ENCODE data around the gene KCNQ1.
A peak's percentile ranks its signal among the peaks of the same experiment; 100 is the strongest.

KCNQ1 gene

GRCh38 chr11:2417856-2418692 lies 26.7 kb upstream of the KCNQ1 start:
- H3K4me1 ChIP-seq (ENCODE audit: control insufficient read depth, insufficient read depth, low read length, poor library complexity, severe bottlenecking) = peaks cover 9% of the 10 kb centered on the region
- H3K4me3 ChIP-seq (ENCODE audit: insufficient read depth, low read depth, low read length, poor library complexity, severe bottlenecking) = no peak overlapping the region
- no peaks in the 10 kb centered on the region for H3K9me3 ChIP-seq (ENCODE audit: control insufficient read depth, low read length)
- DNase-seq = no peak
- H3K27me3 ChIP-seq (replicated peaks; ENCODE audit: control insufficient read depth, insufficient read depth, low read length, poor library complexity, severe bottlenecking) = no peaks in the 10 kb centered on the region
- no peaks in the 10 kb centered on the region for H3K36me3 ChIP-seq (ENCODE audit: control insufficient read depth, insufficient read depth, low read length)
- no peak overlapping the region for H3K27ac ChIP-seq (ENCODE audit: insufficient read depth, low read length, poor library complexity, severe bottlenecking)

DNA sequence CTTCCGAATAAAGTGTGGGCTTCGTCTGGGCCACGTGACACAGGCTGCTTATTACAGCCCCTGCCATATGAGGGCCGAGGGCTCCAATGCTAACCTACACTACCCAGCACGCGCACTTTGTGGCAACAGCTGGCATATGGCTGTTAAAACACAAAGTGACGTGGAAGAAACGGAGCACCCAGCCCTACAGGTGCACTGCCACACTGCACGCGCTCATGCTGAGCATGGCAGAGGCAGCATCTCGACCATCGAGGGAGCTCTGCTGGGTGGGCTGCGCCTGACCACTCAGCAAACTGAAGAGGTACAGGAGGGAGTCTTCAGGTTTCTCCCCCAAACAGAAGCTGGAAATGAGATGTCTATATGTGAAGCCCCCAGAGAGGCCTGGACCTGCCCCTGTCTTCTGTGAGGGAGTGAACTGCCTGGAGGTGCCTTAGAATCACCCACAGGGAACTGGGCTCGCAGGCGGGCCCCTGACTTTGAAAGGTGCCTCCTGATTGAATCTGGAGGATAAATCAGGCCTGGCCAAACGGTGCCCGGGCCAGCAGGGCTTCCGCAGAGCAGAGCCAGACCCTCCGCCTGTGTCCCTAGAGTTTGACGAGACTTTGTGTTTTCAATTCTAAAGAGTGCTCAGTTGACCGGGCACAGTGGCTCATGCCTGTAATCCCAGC lies 26.0 kb upstream of the KCNQ1 start:
- Histone ChIP-seq H3K27ac (ENCODE audit: insufficient read depth, low read length, poor library complexity, severe bottlenecking) (no peak overlapping the region), H3K27me3 (replicated peaks; ENCODE audit: control insufficient read depth, insufficient read depth, low read length, poor library complexity, severe bottlenecking) (no peaks in the 10 kb centered on the region), H3K4me1 (ENCODE audit: control insufficient read depth, insufficient read depth, low read length, poor library complexity, severe bottlenecking) (peaks cover 9% of the 10 kb centered on the region), H3K9me3 (ENCODE audit: control insufficient read depth, low read length) (no peaks in the 10 kb centered on the region), H3K36me3 (ENCODE audit: control insufficient read depth, insufficient read depth, low read length) (no peaks in the 10 kb centered on the region), H3K4me3 (ENCODE audit: insufficient read depth, low read depth, low read length, poor library complexity, severe bottlenecking) (no peak overlapping the region)
- DNase-seq = no peak

DNA sequence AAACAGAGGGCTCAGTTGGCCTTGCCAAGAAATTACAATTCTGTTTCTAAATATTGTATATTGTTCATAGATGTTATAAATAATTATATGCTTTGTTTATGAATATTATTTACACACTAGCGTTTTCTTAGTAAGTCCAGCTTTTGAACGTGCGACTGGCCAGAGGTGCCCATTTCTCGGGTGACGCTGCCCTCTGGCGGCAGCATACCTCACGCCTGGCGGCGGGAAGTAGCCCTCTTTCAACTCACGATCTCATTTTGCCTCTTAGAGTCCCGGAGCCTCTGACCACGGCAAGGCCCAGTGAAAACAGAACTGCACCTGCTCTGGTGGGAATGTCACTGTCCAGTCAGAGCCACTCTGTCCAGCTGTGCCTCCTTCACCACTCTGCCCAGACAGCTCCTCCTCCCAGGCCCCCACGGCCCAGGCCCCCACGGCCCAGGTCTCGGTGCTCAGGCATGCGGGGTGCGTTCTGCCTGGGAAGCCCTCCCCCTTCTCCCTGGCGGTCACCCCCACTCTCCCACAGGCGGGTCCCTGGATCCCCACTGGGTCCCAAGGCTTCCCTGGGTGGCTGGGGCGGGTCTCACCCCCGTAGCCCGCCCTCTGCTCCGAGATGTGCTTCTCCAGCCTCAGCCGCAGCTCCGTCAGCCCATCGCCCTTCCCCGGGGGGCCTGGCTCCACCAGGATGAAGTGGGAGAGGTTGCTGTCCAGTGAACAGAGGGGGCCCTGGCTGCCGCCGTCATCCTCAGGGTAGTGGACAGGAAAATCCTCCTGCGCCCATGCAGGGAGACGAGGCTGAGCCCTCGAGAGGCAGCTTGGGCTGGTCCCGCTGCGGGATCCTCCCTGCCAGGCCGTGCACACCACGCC lies 24.9 kb upstream of the KCNQ1 start:
- no peaks in the 10 kb centered on the region for H3K27me3 ChIP-seq (replicated peaks; ENCODE audit: control insufficient read depth, insufficient read depth, low read length, poor library complexity, severe bottlenecking)
- peak; percentile 30 to 37 (median 33) for DNase-seq

GRCh38 chr11:2420502-2421225 lies 24.1 kb upstream of the KCNQ1 start:
- Histone ChIP-seq H3K4me1 (ENCODE audit: control insufficient read depth, insufficient read depth, low read length, poor library complexity, severe bottlenecking) (peaks cover 9% of the 10 kb centered on the region), H3K4me3 (ENCODE audit: insufficient read depth, low read depth, low read length, poor library complexity, severe bottlenecking) (no peak overlapping the region), H3K9me3 (ENCODE audit: control insufficient read depth, low read length) (no peaks in the 10 kb centered on the region), H3K27ac (ENCODE audit: insufficient read depth, low read length, poor library complexity, severe bottlenecking) (no peak overlapping the region), H3K36me3 (ENCODE audit: control insufficient read depth, insufficient read depth, low read length) (no peaks in the 10 kb centered on the region), H3K27me3 (replicated peaks; ENCODE audit: control insufficient read depth, insufficient read depth, low read length, poor library complexity, severe bottlenecking) (no peaks in the 10 kb centered on the region)
- DNase-seq = peak; percentile 33 to 55 (median 42)

More for the DNA sequence above, 24.9 kb upstream of the KCNQ1 start:
- Histone ChIP-seq H3K36me3 (ENCODE audit: control insufficient read depth, insufficient read depth, low read length) (no peaks in the 10 kb centered on the region), H3K9me3 (ENCODE audit: control insufficient read depth, low read length) (no peaks in the 10 kb centered on the region), H3K4me3 (ENCODE audit: insufficient read depth, low read depth, low read length, poor library complexity, severe bottlenecking) (no peak overlapping the region), H3K4me1 (ENCODE audit: control insufficient read depth, insufficient read depth, low read length, poor library complexity, severe bottlenecking) (peaks cover 9% of the 10 kb centered on the region), H3K27ac (ENCODE audit: insufficient read depth, low read length, poor library complexity, severe bottlenecking) (no peak overlapping the region)

- DNase-seq = no peak
- H3K36me3 ChIP-seq (ENCODE audit: control insufficient read depth, insufficient read depth, low read length) = no peaks in the 10 kb centered on the region
- no peaks in the 10 kb centered on the region for H3K9me3 ChIP-seq (ENCODE audit: control insufficient read depth, low read length)
- H3K27ac ChIP-seq (ENCODE audit: insufficient read depth, low read length, poor library complexity, severe bottlenecking) = no peak overlapping the region
- H3K4me1 ChIP-seq (ENCODE audit: control insufficient read depth, insufficient read depth, low read length, poor library complexity, severe bottlenecking) = peaks cover 9% of the 10 kb centered on the region
- H3K27me3 ChIP-seq (replicated peaks; ENCODE audit: control insufficient read depth, insufficient read depth, low read length, poor library complexity, severe bottlenecking) = no peaks in the 10 kb centered on the region
- no peak overlapping the region for H3K4me3 ChIP-seq (ENCODE audit: insufficient read depth, low read depth, low read length, poor library complexity, severe bottlenecking)
Measured at GRCh38 chr11:2421226-2421994, 23.4 kb upstream of the KCNQ1 start.

GRCh38 chr11:2421996-2422395 lies 22.8 kb upstream of the KCNQ1 start:
- no peaks in the 10 kb centered on the region for H3K9me3 ChIP-seq (ENCODE audit: control insufficient read depth, low read length)
- no peak overlapping the region for H3K4me3 ChIP-seq (ENCODE audit: insufficient read depth, low read depth, low read length, poor library complexity, severe bottlenecking)
- DNase-seq = no peak
- no peak overlapping the region for H3K27ac ChIP-seq (ENCODE audit: insufficient read depth, low read length, poor library complexity, severe bottlenecking)
- peaks cover 9% of the 10 kb centered on the region for H3K4me1 ChIP-seq (ENCODE audit: control insufficient read depth, insufficient read depth, low read length, poor library complexity, severe bottlenecking)
- no peaks in the 10 kb centered on the region for H3K27me3 ChIP-seq (replicated peaks; ENCODE audit: control insufficient read depth, insufficient read depth, low read length, poor library complexity, severe bottlenecking)
- H3K36me3 ChIP-seq (ENCODE audit: control insufficient read depth, insufficient read depth, low read length) = no peaks in the 10 kb centered on the region

DNA sequence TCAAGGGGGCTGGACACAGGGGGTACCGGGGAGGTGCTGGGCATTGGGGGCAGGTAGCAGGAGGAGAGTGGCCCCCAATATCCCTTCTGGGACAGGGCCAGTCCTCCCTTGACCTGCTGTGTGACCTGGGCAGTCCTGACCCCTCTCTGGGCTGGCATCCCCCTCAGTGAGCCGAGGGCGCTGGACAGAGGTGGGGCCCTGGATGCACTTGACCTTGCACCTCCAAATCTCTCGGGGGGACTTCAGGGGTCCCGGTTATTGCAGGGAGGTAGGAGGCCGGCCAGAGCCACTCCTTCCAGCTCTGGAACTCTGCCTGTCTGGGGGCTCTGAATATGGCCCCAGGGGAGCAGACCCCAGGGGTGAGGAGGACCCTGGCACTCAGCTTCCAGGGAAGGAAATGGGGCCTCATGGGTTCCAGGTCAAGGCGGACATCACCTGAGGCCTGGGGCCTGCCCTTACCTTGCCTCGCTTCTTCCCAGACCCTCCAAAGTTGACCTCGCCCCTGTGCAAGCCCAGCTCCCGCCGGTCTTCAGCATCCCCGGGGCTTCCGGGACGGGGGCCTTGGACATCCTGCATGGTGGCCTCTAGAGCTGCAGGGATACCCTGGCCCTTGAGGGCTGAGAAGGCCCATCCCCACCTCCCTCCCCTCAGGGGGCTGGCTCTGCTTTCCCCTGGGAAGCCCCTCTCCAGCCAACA lies 22.2 kb upstream of the KCNQ1 start:
- H3K27ac ChIP-seq (ENCODE audit: insufficient read depth, low read length, poor library complexity, severe bottlenecking) = no peak overlapping the region
- H3K9me3 ChIP-seq (ENCODE audit: control insufficient read depth, low read length) = no peaks in the 10 kb centered on the region
- H3K27me3 ChIP-seq (replicated peaks; ENCODE audit: control insufficient read depth, insufficient read depth, low read length, poor library complexity, severe bottlenecking) = no peaks in the 10 kb centered on the region
- H3K36me3 ChIP-seq (ENCODE audit: control insufficient read depth, insufficient read depth, low read length) = no peaks in the 10 kb centered on the region
- no peak for DNase-seq
- H3K4me3 ChIP-seq (ENCODE audit: insufficient read depth, low read depth, low read length, poor library complexity, severe bottlenecking) = no peak overlapping the region
- H3K4me1 ChIP-seq (ENCODE audit: control insufficient read depth, insufficient read depth, low read length, poor library complexity, severe bottlenecking) = peaks cover 9% of the 10 kb centered on the region

DNA sequence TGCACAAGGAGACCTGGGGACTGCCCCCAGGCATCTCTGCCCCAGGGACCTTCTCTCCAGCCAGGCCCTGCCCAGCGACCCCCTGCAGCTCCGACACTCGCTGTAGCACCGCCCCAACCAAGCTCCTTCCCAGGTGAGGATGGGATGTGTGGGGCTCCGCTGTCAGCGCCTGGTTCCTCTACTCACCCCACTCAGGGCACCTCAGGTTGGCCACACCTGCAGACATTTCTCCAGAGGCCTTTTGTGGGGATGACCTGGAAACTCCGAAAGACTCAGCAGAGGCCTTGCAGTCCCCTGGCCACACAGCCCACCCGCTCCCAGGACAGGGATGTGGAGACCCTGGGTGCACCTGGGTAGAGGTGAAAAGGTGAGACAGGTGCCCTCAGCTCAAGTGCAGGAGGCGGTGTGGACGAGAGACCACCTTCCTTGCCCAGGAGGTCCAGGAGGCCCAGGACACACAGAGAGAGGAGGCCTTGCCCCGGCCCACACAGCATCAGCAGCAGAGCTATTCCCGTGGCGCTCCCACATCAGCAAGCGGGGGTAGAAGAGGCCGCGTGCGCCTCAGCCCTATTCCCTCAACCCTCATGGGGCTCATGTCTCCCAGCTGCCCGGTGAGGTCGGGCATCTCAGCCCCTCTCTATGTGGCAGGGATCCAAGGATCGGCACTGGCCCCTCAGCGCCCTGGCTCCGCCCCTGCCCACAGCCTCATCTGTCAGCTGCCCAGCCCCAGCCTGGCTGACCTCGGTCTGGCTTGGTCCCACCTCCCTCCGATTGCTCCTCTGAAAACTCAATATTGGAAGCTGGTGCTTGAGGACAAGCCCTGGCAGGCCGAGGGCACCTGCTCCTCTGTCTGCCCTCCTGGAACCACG lies 21.4 kb upstream of the KCNQ1 start:
- H3K27me3 ChIP-seq (replicated peaks; ENCODE audit: control insufficient read depth, insufficient read depth, low read length, poor library complexity, severe bottlenecking) = no peaks in the 10 kb centered on the region
- H3K4me3 ChIP-seq (ENCODE audit: insufficient read depth, low read depth, low read length, poor library complexity, severe bottlenecking) = no peak overlapping the region
- no peak for DNase-seq
- no peaks in the 10 kb centered on the region for H3K9me3 ChIP-seq (ENCODE audit: control insufficient read depth, low read length)
- no peak overlapping the region for H3K27ac ChIP-seq (ENCODE audit: insufficient read depth, low read length, poor library complexity, severe bottlenecking)
- no peaks in the 10 kb centered on the region for H3K36me3 ChIP-seq (ENCODE audit: control insufficient read depth, insufficient read depth, low read length)
- H3K4me1 ChIP-seq (ENCODE audit: control insufficient read depth, insufficient read depth, low read length, poor library complexity, severe bottlenecking) = peaks cover 9% of the 10 kb centered on the region
